ENCODE data around the gene GREM1. TPM values are rescaled to one million over a fixed set of nuclear protein-coding genes. Genes with fewer than 3 reads are reported as not detected.

GREM1 gene
- total RNA-seq, 1 experiment from 2014 or later = 1.1 TPM

- Histone ChIP-seq H4K91ac (ENCODE audit: insufficient read length, low read depth, low read length) (no peak overlapping the region), H2AK5ac (ENCODE audit: insufficient read length, low read length) (no peak overlapping the region), H2BK120ac (ENCODE audit: low read depth, low read length, poor library complexity, severe bottlenecking) (no peak overlapping the region), H3K9me3 (ENCODE audit: control insufficient read depth, low read depth, low read length) (no peaks in the 10 kb centered on the region), H2AFZ (ENCODE audit: low read length) (no peak overlapping the region), H3K27me3 (ENCODE audit: insufficient read depth, low read length) (no peaks in the 10 kb centered on the region), H3K4ac (ENCODE audit: low read depth, low read length) (no peak overlapping the region), H2BK5ac (ENCODE audit: insufficient read length, low read length) (no peak overlapping the region), H4K5ac (ENCODE audit: insufficient read length, low read depth, low read length) (no peak overlapping the region), H3K27ac (ENCODE audit: insufficient read length, low read depth, low read length) (no peak overlapping the region), H3K79me1 (ENCODE audit: insufficient read depth, low read depth, low read length, poor library complexity, severe bottlenecking) (no peaks in the 10 kb centered on the region), H3K4me2 (ENCODE audit: insufficient read depth, insufficient read length, low read length) (no peak overlapping the region), H3K4me1 (ENCODE audit: insufficient read depth, low read length) (peaks cover 3% of the 10 kb centered on the region; the same call in 1 of the 2 replicates), H3K79me2 (ENCODE audit: insufficient read depth, low read length) (no peaks in the 10 kb centered on the region), H3T11ph (ENCODE audit: low read length) (no peak overlapping the region), H2BK15ac (ENCODE audit: low read depth, low read length) (no peak overlapping the region), H3K23me2 (ENCODE audit: insufficient read length, low read depth, low read length, poor library complexity, severe bottlenecking) (no peaks in the 10 kb centered on the region), H3K18ac (ENCODE audit: insufficient read length, low read depth, low read length) (no peak overlapping the region), H3K14ac (ENCODE audit: insufficient read depth, low read length) (no peak overlapping the region), H4K20me1 (ENCODE audit: control insufficient read depth, insufficient read depth, insufficient read length) (no peaks in the 10 kb centered on the region), H3K23ac (ENCODE audit: insufficient read length, low read depth, low read length) (no peak overlapping the region), H3K9ac (ENCODE audit: extremely low read depth, insufficient read length, low read length) (no peak overlapping the region), H3K56ac (ENCODE audit: insufficient read length, low read depth, low read length) (no peak overlapping the region), H2BK20ac (ENCODE audit: low read depth, low read length, poor library complexity, severe bottlenecking) (no peak overlapping the region), H2BK12ac (ENCODE audit: insufficient read length, low read depth, low read length) (no peak overlapping the region), H4K8ac (replicated peaks; ENCODE audit: insufficient read length, low read depth, low read length) (no peak overlapping the region)
- Mint-ChIP-seq H3K27me3 (ENCODE audit: low read depth) (no peaks in the 10 kb centered on the region), H3K27ac (no peak overlapping the region), H3K4me1 (peaks cover 8% of the 10 kb centered on the region in 2 experiments; a peak in 3 of 4 replicates), H3K9me3 (no peaks in the 10 kb centered on the region), H3K4me3 (no peak overlapping the region), H3K36me3 (ENCODE audit: insufficient read depth in 1 of 3, low read depth in 3 of 3) (no peaks in the 10 kb centered on the region)
- no peak for DNase-seq
- WGBS (ENCODE audit: extremely low coverage, insufficient read length, low lambda C conversion rate) = no CpG with 5 or more reads among the region's 4 CpGs
- no peak for TF ChIP-seq CTCF (conservative IDR thresholded peaks at IDR 0.05)
Observed at GRCh38 chr15:32746116-32746857, 28.5 kb downstream of the GREM1 start.

Measured in H9 (cell line).